GM19438 (cell line): ENCODE data around the gene PAM16.
"Not testable (repeated sequence)": the region's sequence is repeated elsewhere in the genome, so short reads cannot be mapped to it uniquely, and the experiment has no call there.

Experiments used
- ATAC-seq: cut with Tn5 transposase; IDR thresholded peaks from one replicate; pipeline ENCODE4 v1.9.1; 2021; ENCODE audit warnings: low read depth; ENCODE audit not compliant: unreplicated experiment

PAM16 gene

DNA sequence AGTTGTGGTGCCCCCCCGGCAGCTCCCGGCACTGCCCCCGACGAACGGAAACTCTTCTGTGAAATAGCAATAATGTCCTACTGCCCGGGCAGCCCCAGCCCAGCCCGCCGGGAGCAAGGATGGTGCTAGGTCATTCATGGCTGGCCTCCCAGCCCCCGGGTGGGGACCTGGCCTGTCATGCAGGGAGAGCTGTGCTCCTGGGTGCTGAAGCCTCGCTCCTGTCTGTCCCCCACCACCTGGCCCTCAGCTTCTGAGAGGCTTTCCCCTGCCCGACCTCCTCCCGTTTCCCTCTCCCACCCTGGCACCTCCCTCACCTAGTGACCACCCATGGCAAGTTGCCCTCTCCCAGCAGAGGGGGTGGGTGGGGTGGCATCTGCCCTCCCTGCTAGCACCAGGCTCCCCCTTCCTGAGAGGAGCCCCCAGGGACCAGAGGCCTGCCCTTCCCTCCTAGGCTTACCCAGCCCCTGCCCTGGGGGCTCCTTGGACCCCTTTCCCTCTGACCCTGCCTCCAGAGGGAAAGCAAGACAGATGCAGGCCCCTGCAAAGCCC is 13.5 kb downstream of the PAM16 start:
- no peak for ATAC-seq

DNA sequence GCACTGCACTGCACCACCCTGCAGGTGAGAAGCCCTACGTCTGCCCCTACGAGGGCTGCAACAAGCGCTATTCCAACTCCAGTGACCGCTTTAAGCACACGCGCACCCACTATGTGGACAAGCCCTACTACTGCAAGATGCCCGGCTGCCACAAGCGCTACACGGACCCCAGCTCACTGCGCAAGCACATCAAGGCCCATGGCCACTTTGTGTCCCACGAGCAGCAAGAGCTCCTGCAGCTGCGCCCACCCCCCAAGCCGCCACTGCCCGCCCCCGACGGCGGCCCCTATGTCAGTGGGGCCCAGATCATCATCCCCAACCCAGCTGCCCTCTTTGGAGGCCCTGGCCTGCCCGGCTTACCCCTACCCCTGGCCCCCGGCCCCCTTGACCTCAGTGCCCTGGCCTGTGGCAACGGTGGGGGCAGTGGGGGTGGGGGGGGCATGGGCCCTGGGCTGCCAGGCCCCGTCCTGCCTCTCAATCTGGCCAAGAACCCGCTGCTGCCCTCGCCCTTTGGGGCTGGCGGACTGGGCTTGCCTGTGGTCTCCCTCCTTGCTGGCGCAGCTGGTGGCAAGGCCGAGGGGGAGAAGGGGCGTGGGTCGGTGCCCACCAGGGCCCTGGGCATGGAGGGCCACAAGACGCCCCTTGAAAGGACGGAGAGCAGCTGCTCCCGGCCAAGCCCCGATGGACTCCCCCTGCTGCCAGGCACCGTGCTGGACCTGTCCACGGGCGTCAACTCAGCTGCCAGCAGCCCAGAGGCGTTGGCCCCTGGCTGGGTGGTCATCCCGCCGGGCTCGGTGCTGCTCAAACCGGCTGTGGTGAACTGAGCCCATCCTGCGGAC is 14.2 kb downstream of the PAM16 start:
- ATAC-seq, result no peak

DNA sequence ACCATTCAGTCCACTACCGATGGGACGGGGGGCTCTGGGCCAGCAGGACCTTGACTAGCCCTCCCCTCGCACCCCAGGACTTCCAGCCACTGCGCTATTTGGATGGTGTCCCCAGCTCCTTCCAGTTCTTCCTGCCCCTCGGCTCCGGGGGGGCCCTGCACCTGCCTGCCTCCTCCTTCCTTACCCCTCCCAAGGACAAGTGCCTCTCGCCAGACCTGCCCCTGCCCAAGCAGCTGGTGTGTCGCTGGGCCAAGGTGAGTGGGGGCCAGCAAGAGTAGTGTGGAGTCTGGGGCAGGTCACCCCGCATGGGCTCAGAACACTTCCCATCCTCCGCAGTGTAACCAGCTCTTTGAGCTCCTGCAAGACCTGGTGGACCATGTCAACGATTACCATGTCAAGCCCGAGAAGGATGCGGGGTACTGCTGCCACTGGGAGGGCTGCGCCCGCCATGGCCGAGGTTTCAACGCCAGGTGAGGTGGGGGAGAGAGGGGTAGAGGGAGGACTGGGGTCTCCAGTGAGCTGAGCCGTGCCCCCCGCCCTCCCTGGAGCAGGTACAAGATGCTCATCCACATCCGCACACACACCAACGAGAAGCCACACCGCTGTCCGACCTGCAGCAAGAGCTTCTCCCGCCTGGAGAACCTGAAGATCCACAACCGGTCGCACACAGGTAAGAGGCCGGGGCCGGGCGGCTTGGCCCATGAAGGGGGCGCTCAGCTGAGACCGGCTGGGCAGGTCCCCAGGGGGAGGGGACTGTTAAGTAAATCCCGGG is 16.2 kb downstream of the PAM16 start:
- no peak for ATAC-seq

DNA sequence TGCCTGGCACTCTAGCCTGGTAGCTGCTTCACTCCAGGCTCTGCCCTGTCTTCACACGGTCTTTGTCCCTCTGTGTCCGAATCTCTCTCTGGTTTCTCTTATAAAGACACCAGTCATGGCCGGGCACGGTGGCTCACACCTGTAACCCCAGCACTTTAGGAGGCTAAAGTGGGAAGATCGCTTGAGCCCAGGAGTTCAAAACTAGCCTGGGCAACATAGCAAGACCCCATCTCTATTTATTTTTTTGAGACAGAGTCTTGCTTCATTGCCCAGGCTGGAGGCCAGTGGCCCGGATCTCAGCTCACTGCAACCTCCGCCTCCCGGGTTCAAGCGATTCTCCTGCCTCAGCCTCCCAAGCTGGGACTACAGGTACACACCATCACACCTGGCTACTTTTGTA is 17.4 kb downstream of the PAM16 start:
- ATAC-seq, result not testable (repeated sequence)

DNA sequence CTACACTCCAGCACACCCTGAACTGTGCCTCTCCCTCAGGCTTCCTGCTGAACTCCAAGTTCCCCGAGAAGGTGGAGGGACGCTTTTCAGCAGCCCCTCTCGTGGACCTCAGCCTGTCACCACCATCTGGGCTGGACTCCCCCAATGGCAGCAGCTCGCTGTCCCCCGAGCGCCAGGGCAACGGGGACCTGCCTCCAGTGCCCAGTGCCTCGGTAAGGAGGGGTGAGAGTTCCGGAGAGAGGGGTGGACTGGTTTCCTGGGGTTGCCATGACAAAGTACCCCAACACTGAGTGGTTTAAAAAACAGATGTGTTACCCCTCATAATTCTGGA is 17.8 kb downstream of the PAM16 start:
- no peak for ATAC-seq

DNA sequence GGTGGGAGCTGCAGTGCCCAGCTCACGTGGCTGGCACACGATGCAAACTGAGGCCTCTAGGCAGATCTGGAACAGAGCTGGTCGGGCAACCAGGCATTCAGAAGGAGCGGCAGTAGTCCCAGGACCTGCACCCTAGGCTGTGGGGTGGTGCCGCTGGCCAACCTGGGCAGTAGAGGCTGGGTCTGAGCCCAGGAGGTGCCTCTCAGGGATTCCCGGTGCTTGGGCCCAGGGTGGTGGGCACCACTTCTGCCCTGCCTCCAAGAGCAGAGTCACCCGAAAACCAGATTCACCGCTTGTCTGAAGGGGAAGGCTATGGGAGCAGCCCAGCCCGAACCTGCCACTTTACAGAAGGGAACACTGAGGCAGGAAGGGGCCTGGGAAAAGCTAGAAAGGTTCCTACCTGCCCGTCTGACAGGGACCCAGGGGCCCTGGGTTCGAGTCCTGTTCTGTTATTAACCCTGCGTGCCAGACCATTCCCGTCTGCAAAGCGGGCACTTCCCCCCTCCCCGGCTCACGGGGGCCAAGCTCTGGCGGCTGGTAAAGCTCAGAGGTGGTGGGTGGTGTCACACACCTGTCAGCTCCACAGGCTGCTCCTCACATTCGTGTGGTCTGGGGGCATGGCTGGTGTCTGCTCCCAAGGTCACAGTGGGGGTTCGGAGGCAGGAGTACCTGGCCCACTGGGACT is 18.4 kb downstream of the PAM16 start:
- ATAC-seq, result no peak

DNA sequence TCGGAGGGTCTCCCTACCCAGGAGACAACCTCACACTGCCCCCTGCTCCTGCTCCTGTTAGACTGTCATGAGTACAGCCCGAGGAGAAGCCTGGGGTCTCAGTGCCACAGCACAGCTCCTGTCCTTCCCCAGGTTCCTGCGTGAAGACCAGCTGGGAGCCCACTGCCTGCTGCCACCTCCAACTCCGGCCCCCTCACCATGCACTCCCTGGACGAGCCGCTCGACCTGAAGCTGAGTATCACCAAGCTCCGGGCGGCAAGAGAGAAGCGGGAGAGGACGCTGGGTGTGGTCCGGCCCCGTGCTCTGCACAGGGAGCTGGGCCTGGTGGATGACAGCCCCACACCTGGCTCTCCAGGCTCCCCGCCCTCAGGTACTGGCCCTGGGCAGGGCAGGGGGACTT is 19.0 kb downstream of the PAM16 start:
- ATAC-seq, result no peak

DNA sequence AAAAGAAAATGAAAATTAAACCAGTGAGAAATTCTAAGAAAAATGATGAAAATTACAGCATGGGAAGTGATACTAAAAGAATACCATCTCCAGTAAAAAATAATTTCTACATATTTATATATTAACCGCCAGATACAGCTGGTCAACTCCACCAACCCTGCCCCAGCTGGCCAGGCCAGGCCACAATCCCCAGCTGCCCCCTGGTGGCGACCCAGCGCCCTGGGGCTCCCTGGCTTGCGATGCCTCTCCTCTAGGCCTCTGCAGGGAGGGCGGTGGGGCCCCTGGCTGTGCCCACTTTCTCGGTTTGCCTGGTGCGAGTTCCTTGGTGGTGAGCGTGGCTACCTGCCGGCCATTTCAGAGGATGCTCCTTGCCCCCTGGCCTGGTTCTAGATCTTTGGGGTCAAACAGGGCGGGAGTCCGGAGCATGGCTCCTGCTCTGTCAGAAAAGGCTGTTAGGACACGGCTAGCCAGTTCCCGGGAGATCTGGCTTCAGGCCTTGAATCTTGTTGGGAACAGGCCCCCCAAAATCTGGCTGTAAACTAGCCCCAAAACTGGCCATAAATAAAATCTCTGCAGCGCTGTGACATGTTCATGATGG is 20.7 kb downstream of the PAM16 start:
- no peak for ATAC-seq

DNA sequence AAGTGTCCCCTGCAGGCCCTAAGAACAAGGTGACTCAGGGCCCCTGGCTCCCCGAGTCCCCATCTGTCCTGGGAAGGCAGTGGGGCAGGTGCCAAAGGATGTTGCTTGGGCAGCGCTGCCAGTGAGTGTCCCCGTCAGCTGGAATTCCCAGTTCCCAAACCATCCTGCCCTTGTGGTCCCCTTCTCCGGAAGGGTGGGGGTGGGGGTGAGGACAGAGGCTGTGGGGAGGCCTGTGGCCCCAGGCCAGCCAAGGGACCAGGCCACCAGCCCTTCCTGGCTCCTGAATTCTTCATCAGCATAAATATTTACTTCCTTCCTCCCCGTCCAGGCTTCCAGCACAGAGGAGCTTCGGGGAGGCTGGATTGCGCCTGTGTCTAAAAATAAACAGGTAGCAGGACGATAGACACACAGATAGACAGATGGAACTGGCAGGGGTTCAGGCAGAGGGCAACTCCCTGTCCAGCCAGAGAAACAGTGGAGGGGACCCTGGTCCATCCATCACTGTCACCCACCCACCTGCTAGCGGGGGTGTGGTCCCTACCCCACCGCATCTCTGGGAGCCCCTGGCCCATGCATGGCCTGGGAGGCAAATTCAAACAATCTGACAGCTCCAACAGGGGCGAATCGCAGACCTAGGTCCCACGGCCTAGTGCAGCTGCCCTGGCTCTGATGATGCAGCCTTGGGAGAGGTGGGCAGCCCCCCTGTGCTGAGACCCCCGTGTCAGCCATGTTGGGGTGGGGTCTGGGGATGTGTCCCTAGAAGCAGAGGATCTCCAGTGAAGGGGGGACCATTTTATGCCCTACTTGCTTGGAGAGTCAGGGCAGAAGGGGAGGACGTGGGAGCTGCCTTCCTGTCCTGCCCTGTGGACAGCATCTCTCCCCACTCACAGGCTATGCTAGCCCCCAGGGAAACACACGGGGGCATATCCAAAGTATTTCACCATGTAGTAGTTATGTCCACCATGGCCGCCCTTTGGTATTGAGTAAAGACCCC is 22.0 kb downstream of the PAM16 start:
- no peak for ATAC-seq

DNA sequence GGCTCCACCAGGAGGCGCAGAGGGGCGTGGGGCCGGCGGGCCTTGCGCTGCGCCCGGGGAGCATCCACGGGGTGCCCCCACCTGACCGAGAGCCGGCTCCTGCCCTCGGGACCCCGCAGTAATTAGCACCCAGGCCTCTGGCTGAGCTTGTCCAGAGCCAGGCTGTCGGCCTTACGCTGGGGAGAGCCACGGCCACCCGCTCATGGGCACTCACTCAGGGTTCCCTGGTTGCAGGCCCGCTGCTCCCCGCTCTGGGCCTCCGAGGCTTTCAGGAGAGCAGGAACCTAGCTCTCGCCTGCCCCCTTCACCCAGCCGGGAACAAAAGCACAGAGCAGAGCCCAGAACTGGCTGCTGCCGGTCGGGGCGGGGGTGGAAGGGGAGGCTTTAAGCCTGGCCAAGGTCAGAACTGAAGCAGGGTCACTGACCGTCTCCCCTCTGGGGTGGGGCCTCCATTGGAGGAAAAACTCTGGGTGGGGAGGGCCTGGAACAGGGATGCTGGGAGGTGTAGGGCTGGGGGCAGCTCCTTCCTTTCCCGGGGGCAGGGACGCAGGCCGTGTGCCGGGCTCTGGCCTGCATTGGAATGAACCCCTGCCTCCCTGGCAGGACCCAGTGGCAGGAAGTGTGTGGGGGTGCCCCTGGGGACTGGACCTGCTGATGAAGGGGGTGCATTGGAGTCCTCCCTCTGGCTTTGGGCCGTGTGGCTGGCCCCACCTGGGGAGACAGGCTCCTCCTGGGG is 22.9 kb downstream of the PAM16 start:
- no peak for ATAC-seq

DNA sequence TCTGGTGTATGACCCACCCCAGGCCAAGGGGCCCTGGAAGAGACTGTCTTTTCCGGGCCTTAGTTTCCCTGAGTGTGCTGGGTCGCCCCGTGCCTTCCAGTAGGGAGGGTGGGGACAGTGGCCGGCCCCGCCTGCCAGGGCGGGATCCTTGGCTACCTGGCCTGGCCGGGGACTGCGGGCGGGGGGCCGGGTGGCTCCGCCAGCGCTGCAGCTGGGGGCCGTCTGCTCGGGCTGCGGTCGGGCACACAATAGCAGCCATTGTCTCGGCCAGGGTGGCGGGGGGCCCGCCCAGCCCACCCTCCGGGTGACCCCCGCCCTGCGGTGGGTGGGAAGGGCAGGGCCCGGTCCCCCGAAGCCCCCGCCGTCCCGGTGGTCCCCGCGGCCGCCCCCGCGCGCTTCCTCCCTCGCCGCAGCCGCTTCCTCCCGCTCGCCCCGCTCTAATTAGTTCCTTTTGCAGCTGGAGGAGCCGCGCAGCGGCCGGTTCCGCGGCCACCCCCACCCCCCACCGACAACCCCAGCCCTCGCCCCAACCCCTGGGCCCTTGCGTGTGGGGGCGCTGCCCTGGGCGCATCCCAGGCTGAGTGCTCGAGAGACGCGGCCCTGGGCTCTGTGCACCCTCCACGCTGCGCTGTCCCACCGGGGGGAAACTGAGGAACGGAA is 23.6 kb downstream of the PAM16 start:
- no peak for ATAC-seq

DNA sequence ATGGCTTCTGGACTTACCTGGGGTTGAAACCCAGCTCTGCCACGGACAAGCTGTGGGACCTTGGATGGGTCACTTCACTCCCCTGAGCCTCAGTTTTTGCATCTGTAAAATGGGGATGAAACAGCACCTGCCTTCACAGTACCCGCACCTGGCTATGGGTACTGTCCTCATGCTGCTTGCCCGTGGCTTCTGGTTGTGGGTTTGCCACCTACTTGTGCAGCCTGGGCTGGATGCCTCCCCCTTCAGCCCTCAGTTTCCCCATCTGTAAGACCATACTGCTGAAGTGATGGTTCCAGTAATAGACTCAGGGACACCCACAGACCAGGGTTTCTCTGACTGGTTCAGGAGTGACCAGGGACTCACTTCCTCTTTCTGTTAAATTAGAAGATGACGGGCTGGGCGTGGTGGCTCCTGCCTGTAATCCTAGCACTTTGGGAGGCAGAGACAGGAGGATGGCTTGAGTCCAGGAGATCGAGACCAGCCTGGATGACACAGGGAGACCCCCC is 25.8 kb downstream of the PAM16 start:
- ATAC-seq, result no peak

DNA sequence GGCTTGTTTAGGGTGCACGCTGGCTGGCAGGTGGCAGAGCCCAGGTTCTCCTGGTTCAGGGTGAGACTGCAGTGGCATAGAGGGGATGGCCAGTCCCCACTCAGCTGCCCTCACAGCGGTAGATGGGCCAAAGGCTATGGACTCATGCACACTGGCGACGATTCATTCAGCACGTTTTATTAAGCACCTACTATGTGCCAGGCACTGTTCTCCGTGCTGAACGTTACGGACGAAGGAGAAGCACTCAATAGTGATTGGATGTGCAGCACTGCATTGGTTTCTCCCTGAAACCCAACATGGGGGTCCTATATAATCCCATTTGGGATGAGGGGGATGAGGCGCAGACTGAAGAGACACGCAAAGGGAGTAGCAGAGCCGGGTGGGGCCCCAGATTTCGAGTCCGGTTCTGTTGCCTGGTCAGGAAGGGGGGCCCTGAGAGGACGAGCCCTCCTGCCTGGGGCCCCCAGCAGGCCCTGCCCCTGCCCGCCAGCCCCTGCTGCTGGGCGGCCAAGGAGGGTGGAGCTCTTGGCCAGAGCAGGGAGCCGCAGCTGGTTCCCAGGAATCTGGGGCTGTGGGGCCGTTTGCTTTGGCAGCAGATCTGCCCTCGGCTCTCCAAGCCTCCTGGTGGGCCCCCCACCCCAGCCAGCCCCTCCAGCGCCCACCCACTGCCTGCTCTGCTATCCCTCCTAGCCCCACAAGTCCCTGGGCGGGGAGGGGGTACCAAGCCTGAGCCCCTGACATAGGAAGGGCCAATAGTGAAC is 26.4 kb downstream of the PAM16 start:
- no peak for ATAC-seq

DNA sequence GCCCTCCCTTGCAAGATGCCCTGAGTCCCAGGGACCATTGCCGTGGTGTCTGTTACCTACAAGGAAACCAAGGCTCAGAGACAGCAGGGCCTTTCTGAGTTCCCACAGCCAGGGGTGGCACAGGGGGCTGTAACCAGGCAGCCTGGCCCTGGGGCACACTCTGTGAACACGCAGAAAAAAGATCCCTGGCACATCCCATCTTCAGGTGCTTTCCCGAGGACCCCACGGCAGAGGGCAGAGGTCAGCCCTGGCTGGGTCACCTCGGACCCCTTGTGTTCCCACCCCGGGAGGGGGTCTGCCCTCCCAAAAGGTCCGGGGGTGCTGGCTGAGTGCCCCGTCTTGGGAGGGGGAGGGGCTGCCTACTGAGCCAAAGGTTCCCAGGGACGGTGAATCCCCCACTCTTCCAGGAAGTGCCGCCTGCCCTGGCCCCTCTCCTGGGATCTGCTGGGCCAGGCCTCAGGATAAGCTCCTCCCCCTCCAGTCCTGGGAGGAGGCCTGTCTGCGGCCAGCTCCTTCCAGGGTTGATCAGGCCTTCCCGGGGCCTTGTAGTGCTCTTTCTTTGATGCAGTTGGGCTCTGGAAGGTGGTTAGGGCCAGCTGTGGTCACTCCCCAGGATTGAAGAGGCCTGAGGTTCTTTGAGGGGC is 27.2 kb downstream of the PAM16 start:
- no peak for ATAC-seq

DNA sequence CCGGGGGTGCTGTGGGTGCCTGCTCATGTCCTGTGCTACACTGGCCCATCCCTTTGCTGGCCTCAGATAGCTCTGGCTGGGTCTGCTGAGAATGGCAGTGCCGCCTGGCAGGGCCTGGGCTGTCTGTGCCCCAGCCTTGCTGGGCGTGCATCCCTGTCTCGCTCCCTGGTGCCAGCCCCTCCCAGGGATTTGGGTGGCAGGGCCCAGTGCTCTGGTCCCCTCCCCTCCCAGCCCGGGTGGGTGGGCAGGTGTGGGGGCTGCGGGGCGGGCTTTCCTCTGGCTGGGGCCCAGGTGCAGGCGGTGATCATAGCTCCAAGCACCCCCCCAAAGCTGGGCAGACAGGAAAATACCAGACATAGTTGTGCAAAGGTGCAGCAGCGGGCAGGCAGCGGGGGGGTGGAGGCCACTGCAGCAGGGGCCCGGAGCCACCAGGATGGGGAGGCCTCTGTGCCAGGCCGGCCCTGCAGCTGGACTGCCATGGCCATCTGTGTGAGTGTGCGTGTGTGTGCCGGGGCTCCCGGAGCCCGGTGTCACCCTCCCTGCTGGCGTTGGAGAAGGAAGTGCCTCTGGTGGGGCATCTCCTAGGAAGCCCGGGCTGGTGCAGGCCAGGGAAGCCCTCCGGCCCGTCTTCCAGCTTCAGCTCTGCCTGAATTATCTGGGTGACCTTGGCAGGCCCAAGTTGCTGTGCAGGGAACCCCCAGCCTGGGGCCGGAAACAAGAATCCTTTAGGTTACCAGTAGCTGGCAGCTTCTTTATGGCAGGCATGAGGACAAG is 27.9 kb downstream of the PAM16 start:
- no peak for ATAC-seq
